ENCODE data around the gene SERPINE3.

SERPINE3 gene

GRCh38 chr13:51326777-51327176 lies 12.7 kb upstream of the SERPINE3 start:
- no peak overlapping the region for H3K4me2 ChIP-seq
- peaks cover 34% of the 10 kb centered on the region for H3K4me1 ChIP-seq
- no peak overlapping the region for H3K27ac ChIP-seq
- H3K36me3 ChIP-seq = no peaks in the 10 kb centered on the region
- H3K27me3 ChIP-seq = no peaks in the 10 kb centered on the region
- TF ChIP-seq Cebpa-rat (IDR thresholded peaks at IDR 0.05) = no peak
- H3K9ac ChIP-seq = no peak overlapping the region
- H4K20me1 ChIP-seq = no peaks in the 10 kb centered on the region
- H3K9me3 ChIP-seq = no peaks in the 10 kb centered on the region
- H3K4me3 ChIP-seq = no peak overlapping the region

- Histone ChIP-seq H3K4me2 (no peak overlapping the region), H3K4me3 (no peak overlapping the region), H4K20me1 (no peaks in the 10 kb centered on the region), H3K4me1 (peaks cover 38% of the 10 kb centered on the region), H3K27ac (no peak overlapping the region), H3K9ac (no peak overlapping the region), H3K36me3 (no peaks in the 10 kb centered on the region), H3K9me3 (no peaks in the 10 kb centered on the region), H3K27me3 (no peaks in the 10 kb centered on the region)
- no peak for TF ChIP-seq Cebpa-rat (IDR thresholded peaks at IDR 0.05)
Observed at GRCh38 chr13:51327961-51328360, 11.5 kb upstream of the SERPINE3 start.

GRCh38 chr13:51328488-51328887 lies 11.0 kb upstream of the SERPINE3 start:
- Histone ChIP-seq H4K20me1 (no peaks in the 10 kb centered on the region), H3K4me3 (no peak overlapping the region), H3K27ac (no peak overlapping the region), H3K9me3 (no peaks in the 10 kb centered on the region), H3K4me1 (peaks cover 38% of the 10 kb centered on the region), H3K4me2 (no peak overlapping the region), H3K36me3 (no peaks in the 10 kb centered on the region), H3K27me3 (no peaks in the 10 kb centered on the region), H3K9ac (no peak overlapping the region)
- no peak for TF ChIP-seq Cebpa-rat (IDR thresholded peaks at IDR 0.05)

GRCh38 chr13:51329606-51330005 lies 9.9 kb upstream of the SERPINE3 start:
- Histone ChIP-seq H3K27ac (no peak overlapping the region), H3K4me2 (no peak overlapping the region), H3K4me1 (peaks cover 32% of the 10 kb centered on the region), H4K20me1 (no peaks in the 10 kb centered on the region), H3K36me3 (no peaks in the 10 kb centered on the region), H3K4me3 (no peak overlapping the region), H3K27me3 (no peaks in the 10 kb centered on the region), H3K9ac (no peak overlapping the region), H3K9me3 (no peaks in the 10 kb centered on the region)
- no peak for TF ChIP-seq Cebpa-rat (IDR thresholded peaks at IDR 0.05)

- TF ChIP-seq Cebpa-rat (IDR thresholded peaks at IDR 0.05) = no peak
- peak overlapping the region; percentile 57 for H3K27ac ChIP-seq
- no peaks in the 10 kb centered on the region for H3K27me3 ChIP-seq
- no peaks in the 10 kb centered on the region for H4K20me1 ChIP-seq
- H3K4me2 ChIP-seq = peak overlapping the region; percentile 81
- H3K9me3 ChIP-seq = no peaks in the 10 kb centered on the region
- no peaks in the 10 kb centered on the region for H3K36me3 ChIP-seq
- H3K9ac ChIP-seq = peak overlapping the region; percentile 43; the same call in 1 of the 2 replicates
- H3K4me1 ChIP-seq = peaks cover 25% of the 10 kb centered on the region
- no peak overlapping the region for H3K4me3 ChIP-seq
Observed at GRCh38 chr13:51330791-51331190, 8.7 kb upstream of the SERPINE3 start.

- Histone ChIP-seq H3K9me3 (no peaks in the 10 kb centered on the region), H3K27me3 (no peaks in the 10 kb centered on the region), H3K9ac (peak overlapping the region; percentile 43; the same call in 1 of the 2 replicates), H3K4me2 (peak overlapping the region; percentile 81), H4K20me1 (no peaks in the 10 kb centered on the region), H3K4me3 (no peak overlapping the region), H3K36me3 (no peaks in the 10 kb centered on the region), H3K4me1 (peaks cover 25% of the 10 kb centered on the region), H3K27ac (peak overlapping the region; percentile 57)
- TF ChIP-seq Cebpa-rat (IDR thresholded peaks at IDR 0.05) = no peak
Observed at GRCh38 chr13:51331354-51331861, 8.1 kb upstream of the SERPINE3 start.

- H3K9ac ChIP-seq = no peak overlapping the region
- no peak overlapping the region for H3K4me2 ChIP-seq
- H3K4me1 ChIP-seq = peaks cover 25% of the 10 kb centered on the region
- no peak overlapping the region for H3K27ac ChIP-seq
- no peaks in the 10 kb centered on the region for H3K9me3 ChIP-seq
- no peak for TF ChIP-seq Cebpa-rat (IDR thresholded peaks at IDR 0.05)
- H3K27me3 ChIP-seq = no peaks in the 10 kb centered on the region
- H3K4me3 ChIP-seq = no peak overlapping the region
- no peaks in the 10 kb centered on the region for H3K36me3 ChIP-seq
- H4K20me1 ChIP-seq = no peaks in the 10 kb centered on the region
Observed at GRCh38 chr13:51332566-51333361, 6.7 kb upstream of the SERPINE3 start.

- Histone ChIP-seq H3K27ac (no peak overlapping the region), H3K9ac (no peak overlapping the region), H3K4me1 (peaks cover 25% of the 10 kb centered on the region), H3K36me3 (no peaks in the 10 kb centered on the region), H3K4me3 (no peak overlapping the region), H3K27me3 (no peaks in the 10 kb centered on the region), H3K4me2 (no peak overlapping the region), H4K20me1 (no peaks in the 10 kb centered on the region), H3K9me3 (no peaks in the 10 kb centered on the region)
- TF ChIP-seq Cebpa-rat (IDR thresholded peaks at IDR 0.05) = no peak
Observed at GRCh38 chr13:51333421-51333820, 6.1 kb upstream of the SERPINE3 start.

GRCh38 chr13:51333826-51334225 lies 5.7 kb upstream of the SERPINE3 start:
- no peak for TF ChIP-seq Cebpa-rat (IDR thresholded peaks at IDR 0.05)
- H3K4me1 ChIP-seq = peaks cover 25% of the 10 kb centered on the region
- no peak overlapping the region for H3K4me2 ChIP-seq
- H3K36me3 ChIP-seq = no peaks in the 10 kb centered on the region
- H3K27ac ChIP-seq = no peak overlapping the region
- no peak overlapping the region for H3K9ac ChIP-seq
- H3K27me3 ChIP-seq = no peaks in the 10 kb centered on the region
- H3K9me3 ChIP-seq = no peaks in the 10 kb centered on the region
- no peaks in the 10 kb centered on the region for H4K20me1 ChIP-seq
- no peak overlapping the region for H3K4me3 ChIP-seq

- H4K20me1 ChIP-seq = no peaks in the 10 kb centered on the region
- H3K36me3 ChIP-seq = no peaks in the 10 kb centered on the region
- H3K27me3 ChIP-seq = no peaks in the 10 kb centered on the region
- H3K4me3 ChIP-seq = no peak overlapping the region
- H3K27ac ChIP-seq = no peak overlapping the region
- no peak for TF ChIP-seq Cebpa-rat (IDR thresholded peaks at IDR 0.05)
- no peak overlapping the region for H3K4me2 ChIP-seq
- no peak overlapping the region for H3K9ac ChIP-seq
- H3K4me1 ChIP-seq = peaks cover 3% of the 10 kb centered on the region
- H3K9me3 ChIP-seq = no peaks in the 10 kb centered on the region
Observed at GRCh38 chr13:51336746-51337145, 2.7 kb upstream of the SERPINE3 start.

All from BLaER1 (cell line).